ENCODE measurements around the gene TBR1.

The TBR1 gene

GRCh38 chr2:161415987-161416707 lies at the start of gene TBR1:
TBR1 (plus strand) TSS chr2:161416297; CDS start chr2:161416411, 114 bp downstream.
- no peak for DNase-seq (ENCODE audit: extremely low read depth, low read depth)
- no peak for TF ChIP-seq CTCF (IDR thresholded peaks at IDR 0.05; ENCODE audit: low read depth, low read length)

GRCh38 chr2:161367675-161368074 lies 48.4 kb upstream of the TBR1 start:
- DNase-seq (ENCODE audit: extremely low read depth, low read depth), result no peak
- no peak for TF ChIP-seq CTCF (IDR thresholded peaks at IDR 0.05; ENCODE audit: low read depth, low read length)

- no peak for DNase-seq (ENCODE audit: extremely low read depth, low read depth)
- no peak for TF ChIP-seq CTCF (IDR thresholded peaks at IDR 0.05; ENCODE audit: low read depth, low read length)
Observed at GRCh38 chr2:161369311-161369710, 46.8 kb upstream of the TBR1 start.

- DNase-seq (ENCODE audit: extremely low read depth, low read depth), result no peak
- TF ChIP-seq CTCF (IDR thresholded peaks at IDR 0.05; ENCODE audit: low read depth, low read length), result no peak
Observed at GRCh38 chr2:161370981-161371380, 45.1 kb upstream of the TBR1 start.

- TF ChIP-seq CTCF (IDR thresholded peaks at IDR 0.05; ENCODE audit: low read depth, low read length), result no peak
- no peak for DNase-seq (ENCODE audit: extremely low read depth, low read depth)
Observed at GRCh38 chr2:161371869-161372268, 44.2 kb upstream of the TBR1 start.

- no peak for TF ChIP-seq CTCF (IDR thresholded peaks at IDR 0.05; ENCODE audit: low read depth, low read length)
- no peak for DNase-seq (ENCODE audit: extremely low read depth, low read depth)
Observed at GRCh38 chr2:161373942-161374341, 42.2 kb upstream of the TBR1 start.

GRCh38 chr2:161374446-161374845 lies 41.7 kb upstream of the TBR1 start:
- no peak for DNase-seq (ENCODE audit: extremely low read depth, low read depth)
- no peak for TF ChIP-seq CTCF (IDR thresholded peaks at IDR 0.05; ENCODE audit: low read depth, low read length)

All from AG09319 (cell line).